Left kidney (tissue), 2 donors: Measurements from ENCODE around the gene ST6GAL1. TPM values are rescaled to one million over a fixed set of nuclear protein-coding genes. Genes with fewer than 3 reads are reported as not detected.
"Not testable (repeated sequence)": the region's sequence is repeated elsewhere in the genome, so short reads cannot be mapped to it uniquely, and the experiment has no call there.

Source experiments
- DNase-seq: peaks from one replicate; pipeline ENCODE4 v3.0.0-alpha.2; 2013
- polyA plus RNA-seq: library from polyadenylated mRNA; unstranded; fragments of 120-200 nt; gene quantifications from one replicate; pipeline ENCODE4 v1.2.1, GENCODE V29; 2013; ENCODE audit not compliant: insufficient read length

Gene ST6GAL1
- polyA plus RNA-seq, 1 donor = 75.9 TPM

- DNase-seq = no peak
These were observed 91.5 kb downstream of the ST6GAL1 start for GRCh38 chr3:187021748-187022402.

GRCh38 chr3:187022403-187023029 is 92.2 kb downstream of the ST6GAL1 start:
- no peak for DNase-seq

DNA sequence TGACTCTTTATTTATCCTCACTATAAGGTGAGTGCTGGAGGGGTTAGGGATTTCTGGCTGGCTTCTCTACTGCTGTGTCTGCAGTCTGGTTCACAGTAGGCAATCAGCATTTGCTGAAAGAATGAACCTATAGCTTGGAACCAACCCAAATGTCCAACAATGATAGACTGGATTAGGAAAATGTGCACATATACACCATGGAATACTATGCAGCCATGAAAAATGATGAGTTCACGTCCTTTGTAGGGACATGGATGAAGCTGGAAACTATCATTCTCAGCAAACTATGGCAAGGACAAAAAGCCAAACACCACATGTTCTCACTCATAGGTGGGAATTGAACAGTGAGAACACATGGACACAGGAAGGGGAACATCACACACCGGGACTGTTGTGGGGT is 93.0 kb downstream of the ST6GAL1 start:
- DNase-seq = not testable (repeated sequence)

- DNase-seq = no peak
These were observed 94.4 kb downstream of the ST6GAL1 start for GRCh38 chr3:187024536-187025226.

DNA sequence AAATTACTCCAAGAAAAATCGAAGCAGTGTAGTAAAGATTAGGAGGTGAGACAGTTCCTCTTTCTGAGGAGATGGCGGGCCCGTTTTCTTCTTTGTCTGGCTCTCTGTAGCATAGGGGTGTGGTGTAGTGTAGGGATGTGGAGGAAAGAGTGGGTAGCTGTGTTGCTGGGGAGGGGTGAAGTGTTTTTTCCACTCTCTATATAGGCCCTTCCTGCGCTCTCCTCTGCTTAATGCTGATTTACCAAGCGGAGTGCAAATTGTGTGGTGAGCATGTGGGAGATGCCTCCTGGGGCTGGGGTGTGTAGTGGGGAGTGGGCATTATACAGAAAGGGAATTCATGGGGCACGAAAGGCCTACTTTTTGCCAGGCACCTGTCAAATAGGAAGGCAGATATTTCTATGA is 94.9 kb downstream of the ST6GAL1 start:
- no peak for DNase-seq

DNA sequence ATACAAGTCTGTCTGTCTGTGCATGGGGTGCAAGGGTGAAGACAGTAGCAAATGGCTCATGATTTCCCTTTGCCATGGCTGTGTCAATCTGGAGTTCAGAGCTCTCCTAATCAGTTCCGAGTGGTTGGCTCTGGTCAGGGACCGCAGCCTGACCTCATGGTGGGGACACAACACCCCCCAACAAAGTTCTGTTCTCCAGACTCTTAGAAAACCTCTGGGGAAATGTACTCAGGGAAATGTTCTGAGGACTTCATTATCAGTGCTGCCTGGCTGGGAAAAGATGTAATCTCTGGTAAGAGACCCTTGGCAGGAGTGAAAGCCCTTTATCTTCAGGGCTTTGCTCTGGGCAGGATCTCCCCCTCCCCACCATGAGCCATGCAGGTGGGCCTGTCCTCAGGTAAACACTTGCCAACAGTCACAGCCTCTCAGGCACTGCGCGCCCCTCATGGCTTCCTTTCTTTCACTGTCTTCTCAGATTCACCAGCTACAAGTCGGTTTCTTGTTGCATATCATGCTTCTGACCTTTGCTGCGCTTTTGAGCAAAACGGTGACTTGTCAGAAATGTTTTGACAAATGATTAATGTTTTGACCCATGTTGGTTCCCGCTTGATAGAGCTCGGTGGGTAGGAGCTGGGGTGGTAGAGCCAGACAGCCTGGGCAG is 95.5 kb downstream of the ST6GAL1 start:
- DNase-seq = no peak

DNA sequence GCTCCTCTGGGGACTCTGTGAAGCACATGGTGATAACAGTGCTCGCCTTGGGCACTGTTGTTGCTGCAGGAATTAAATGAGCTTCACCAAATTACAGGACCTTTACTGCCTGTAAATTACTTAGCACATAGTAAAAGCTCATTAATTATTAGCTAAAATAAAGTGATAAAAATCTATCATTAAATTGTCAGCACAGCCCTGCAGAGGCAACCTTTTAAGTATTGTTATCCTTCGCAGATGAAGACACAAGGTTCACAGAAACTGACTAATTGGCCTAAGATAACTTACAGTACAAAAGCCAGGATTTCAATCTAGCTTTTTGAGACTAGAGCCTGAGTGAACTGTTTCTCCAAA is 96.0 kb downstream of the ST6GAL1 start:
- no peak for DNase-seq

- no peak for DNase-seq
These were observed 97.4 kb downstream of the ST6GAL1 start for GRCh38 chr3:187027531-187028278.

- DNase-seq = no peak
These were observed 101.6 kb downstream of the ST6GAL1 start for GRCh38 chr3:187031934-187032333.

GRCh38 chr3:187036394-187036793 is 106.1 kb downstream of the ST6GAL1 start:
- DNase-seq = no peak

GRCh38 chr3:187039100-187039722 is 108.9 kb downstream of the ST6GAL1 start:
- DNase-seq = no peak

DNA sequence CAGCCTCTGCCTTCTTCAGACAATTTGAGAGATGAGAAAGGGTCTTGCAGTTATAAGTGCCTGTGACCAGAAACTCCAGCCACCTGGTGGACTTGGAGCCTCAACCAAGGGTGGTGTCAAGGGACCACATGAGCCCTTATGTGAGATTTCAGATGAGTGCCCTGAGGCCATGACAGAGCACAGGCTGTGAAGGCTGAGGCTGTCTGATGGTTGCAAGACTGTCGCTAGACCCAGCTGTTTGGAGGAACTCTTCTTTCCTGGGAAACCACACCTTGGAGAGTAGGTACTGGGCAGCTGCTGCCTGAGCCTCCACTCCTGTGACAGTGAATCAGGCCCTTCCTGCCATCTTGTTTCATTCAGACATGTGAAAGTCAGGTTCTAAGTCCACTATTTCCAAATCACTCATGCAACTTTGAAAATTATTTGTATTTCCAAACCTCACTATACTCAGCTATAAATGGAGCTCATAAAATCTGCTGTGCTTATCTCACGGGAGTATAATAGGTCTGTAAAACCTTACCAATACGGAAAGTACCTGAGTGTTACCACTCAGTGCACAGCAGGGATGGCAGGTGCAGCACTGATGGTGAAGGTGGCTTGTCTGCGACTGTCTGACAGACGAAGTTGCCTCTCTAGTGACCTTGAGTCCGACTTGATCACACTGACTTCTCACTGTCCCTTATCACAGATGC is 109.5 kb downstream of the ST6GAL1 start:
- no peak for DNase-seq

DNA sequence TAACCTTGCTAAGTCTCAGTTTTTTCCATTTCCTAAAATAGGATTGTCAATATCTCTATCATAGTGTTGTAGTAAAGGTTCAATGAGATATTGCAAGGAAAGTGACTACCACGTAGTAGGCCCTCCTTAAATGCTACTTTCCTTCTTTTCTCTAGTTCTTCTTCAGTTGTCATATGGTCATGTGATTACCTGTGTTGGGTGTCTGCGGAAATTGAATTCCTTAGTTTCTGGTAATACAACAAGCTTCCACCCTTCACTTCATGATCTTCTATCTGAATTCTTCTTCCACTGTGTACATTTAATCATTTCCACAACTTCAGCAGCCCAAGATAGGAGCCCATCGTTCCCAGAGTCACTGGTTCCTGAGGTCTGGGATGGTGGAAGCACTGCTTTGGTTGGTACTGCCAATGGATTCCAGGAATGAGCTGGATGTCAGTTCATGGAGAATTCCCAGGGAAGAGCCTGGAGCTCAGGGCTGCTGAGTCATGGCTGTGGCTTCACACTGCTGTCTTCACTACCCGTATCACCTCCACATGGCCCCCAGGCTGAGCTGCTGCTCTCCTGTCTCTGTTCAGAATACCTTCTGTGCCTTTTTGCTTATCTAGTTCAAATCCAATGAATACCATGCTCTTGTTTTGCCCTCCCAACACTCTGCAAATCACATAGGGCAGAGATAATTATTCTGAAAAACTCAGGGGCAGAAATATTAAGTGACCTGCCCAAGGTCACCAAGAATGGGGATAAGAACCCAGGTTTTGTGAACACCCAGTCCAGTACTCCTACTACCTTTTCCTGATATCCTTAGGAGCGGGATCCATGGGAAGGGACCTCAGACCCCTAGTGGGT is 110.4 kb downstream of the ST6GAL1 start:
- DNase-seq = no peak

DNA sequence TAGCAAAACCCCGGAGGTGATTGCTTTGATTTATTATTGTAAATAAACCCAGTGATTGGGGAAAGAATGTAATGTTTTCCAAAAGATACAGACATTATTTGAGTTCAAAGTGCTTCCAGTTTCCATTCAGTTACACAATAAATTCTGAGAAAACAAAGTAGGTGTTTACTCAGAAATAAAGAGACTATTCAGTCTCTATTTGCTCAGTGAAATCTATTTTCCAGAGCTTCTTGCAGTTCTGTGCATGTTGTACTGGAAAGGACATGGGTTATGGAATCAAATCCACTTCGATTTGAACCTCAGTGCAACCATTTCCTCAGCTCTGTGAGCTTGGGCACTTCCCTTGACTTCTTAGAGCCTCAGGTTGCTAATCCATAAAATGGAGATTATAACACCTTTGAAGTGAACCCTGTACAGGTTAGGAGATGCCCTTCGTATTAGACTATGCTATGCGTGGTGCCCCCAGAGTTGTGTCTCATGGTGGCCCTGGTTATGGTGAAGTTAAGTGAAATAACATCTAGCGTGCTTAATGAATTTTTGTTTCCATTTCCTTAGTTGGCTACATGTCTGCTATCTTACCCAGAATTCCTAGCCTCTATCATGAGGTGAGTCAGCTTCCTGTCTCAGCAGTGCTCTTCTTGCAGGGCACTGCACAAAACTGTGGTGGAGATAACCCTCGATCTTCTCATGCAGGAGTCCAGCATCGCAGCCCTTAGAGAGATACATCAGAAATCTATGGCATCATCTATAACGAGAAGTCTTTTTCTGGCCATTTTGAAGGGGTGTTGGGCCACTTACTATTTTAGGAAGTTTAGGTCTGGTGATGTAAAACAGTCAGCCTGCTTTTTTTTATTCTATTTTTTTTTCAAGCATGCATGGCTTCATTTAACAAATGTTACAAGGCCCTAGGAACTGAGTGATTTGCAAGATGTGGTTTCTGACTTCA is 111.3 kb downstream of the ST6GAL1 start:
- no peak for DNase-seq

- DNase-seq = no peak
These were observed 112.0 kb downstream of the ST6GAL1 start for GRCh38 chr3:187042346-187042745.

DNA sequence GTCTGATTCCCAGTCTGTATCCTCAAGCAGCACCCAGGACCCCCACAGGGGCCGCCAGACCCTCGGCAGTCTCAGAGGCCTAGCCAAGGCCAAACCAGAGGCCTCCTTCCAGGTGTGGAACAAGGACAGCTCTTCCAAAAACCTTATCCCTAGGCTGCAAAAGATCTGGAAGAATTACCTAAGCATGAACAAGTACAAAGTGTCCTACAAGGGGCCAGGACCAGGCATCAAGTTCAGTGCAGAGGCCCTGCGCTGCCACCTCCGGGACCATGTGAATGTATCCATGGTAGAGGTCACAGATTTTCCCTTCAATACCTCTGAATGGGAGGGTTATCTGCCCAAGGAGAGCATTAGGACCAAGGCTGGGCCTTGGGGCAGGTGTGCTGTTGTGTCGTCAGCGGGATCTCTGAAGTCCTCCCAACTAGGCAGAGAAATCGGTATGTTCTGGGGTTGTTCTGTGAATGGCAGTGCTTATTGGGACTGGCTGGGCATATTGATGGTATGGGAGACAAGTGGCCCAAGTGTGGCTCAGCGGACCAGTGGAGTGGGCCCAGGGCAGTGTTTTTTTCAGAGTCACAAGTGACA is 112.6 kb downstream of the ST6GAL1 start:
- no peak for DNase-seq

DNA sequence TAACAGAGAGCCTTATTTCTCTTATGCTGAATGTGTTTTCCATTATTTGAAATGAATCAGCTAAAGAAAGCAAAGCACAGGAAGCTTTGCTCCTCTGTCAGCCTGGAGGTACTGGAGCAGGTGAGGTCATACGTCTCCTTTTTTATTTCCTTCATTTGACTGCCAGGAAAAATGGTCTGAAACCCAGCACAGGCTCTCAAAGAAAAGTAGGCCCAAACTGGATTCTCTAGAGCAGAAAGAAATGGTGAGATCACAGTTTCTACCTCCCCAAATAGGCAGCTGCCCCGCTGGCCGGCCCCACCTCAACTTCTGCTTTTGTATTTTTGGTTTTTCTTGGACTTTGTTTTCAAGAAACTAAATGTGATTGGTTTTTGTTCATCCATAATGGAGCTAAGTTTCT is 113.9 kb downstream of the ST6GAL1 start:
- DNase-seq = no peak

DNA sequence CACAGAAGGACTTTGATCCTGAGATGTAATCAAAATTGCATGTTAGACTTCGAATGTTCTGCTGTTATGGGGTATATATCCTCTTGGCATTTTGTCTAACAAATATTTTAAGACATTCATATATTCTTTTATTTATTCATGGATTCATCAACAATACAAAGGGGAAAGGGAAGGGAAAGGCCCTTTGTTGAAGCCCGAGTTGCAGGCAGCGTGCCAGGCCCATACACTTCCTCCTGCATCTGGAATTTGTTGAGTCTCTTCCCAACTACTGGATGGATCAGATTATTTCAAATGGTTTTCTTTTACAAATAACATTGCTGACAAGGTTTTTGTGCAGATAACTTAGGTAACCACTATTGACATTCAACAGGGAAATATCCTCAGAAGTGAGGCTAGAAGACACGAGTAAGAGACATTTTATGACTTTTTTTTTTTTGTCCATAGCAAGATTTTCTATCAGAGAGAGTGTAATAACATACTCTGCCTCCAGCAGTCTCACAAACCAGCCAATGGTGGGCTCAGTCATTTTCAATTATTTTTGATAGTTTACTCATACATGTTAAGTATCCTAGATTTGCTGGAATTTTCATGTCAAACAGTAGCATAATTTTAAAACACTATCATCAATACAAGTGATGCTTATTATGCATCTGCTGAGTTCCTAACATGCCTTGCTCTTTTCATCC is 114.7 kb downstream of the ST6GAL1 start:
- DNase-seq = no peak
